SK-N-SH treated with all-trans-retinoic acid at 6 μM for 48 hours (cell line): ENCODE data around the gene CLEC18B.
"Not testable (repeated sequence)": the region's sequence is repeated elsewhere in the genome, so short reads cannot be mapped to it uniquely, and the experiment has no call there.

Experiments used
- ARNTL ChIP-seq: fragments of 450-650 bp; formaldehyde crosslinking; IDR thresholded peaks from 2 replicates; pipeline ENCODE4 v1.5.0; 2020; ENCODE audit warnings: low read depth, mild to moderate bottlenecking, moderate library complexity, borderline replicate concordance
- BACH2 ChIP-seq: fragments of 250-450 bp; sonication (Bioruptor Pico); IDR thresholded peaks from 2 replicates; pipeline ENCODE4 v1.9.0; 2021; ENCODE audit warnings: mild to moderate bottlenecking, borderline replicate concordance
- CSRNP3 ChIP-seq: fragments of 250-450 bp; sonication (Bioruptor Pico); IDR thresholded peaks from 2 replicates; pipeline ENCODE4 v1.5.1; 2021; ENCODE audit warnings: mild to moderate bottlenecking, moderate library complexity
- ISL1 ChIP-seq: fragments of 250-450 bp; sonication (Bioruptor Pico); IDR thresholded peaks from 2 replicates; pipeline ENCODE4 v2.1.2; 2022; ENCODE audit warnings: mild to moderate bottlenecking, moderate library complexity
- OSR1 ChIP-seq: fragments of 250-450 bp; sonication (Bioruptor Pico); IDR thresholded peaks from 2 replicates; pipeline ENCODE4 v1.8.0; 2022; ENCODE audit warnings: moderate library complexity, mild to moderate bottlenecking, inconsistent platforms
- RARB ChIP-seq: fragments of 250-450 bp; sonication (Bioruptor Pico); IDR thresholded peaks from 2 replicates; pipeline ENCODE4 v1.8.0; 2021; ENCODE audit warnings: mild to moderate bottlenecking, moderate library complexity
- ZNF565 ChIP-seq: fragments of 450-650 bp; formaldehyde crosslinking; conservative IDR thresholded peaks from 2 replicates; pipeline ENCODE4 v1.5.0; 2020; ENCODE audit warnings: low read depth, mild to moderate bottlenecking, moderate library complexity

- not testable (repeated sequence) for TF ChIP-seq BACH2 (CRISPR knock-in tag); ZNF565 (CRISPR knock-in tag); ISL1; OSR1; RARB (CRISPR knock-in tag); CSRNP3; ARNTL
Observed at GRCh38 chr16:74423721-74424120, 2.4 kb upstream of the CLEC18B start.
